Activated naive CD4-positive, alpha-beta T cell treated with anti-CD3 and anti-CD28 coated beads, Interleukin-2, amount 50 U/mL, for 16 hours (primary cell): ENCODE data around the gene APOBEC3A.
"Not testable (repeated sequence)": the region's sequence is repeated elsewhere in the genome, so short reads cannot be mapped to it uniquely, and the experiment has no call there.

Experiments used
- DNase-seq: peaks from one replicate; pipeline ENCODE4 v3.0.0-alpha.2; 2020

APOBEC3A gene

DNA sequence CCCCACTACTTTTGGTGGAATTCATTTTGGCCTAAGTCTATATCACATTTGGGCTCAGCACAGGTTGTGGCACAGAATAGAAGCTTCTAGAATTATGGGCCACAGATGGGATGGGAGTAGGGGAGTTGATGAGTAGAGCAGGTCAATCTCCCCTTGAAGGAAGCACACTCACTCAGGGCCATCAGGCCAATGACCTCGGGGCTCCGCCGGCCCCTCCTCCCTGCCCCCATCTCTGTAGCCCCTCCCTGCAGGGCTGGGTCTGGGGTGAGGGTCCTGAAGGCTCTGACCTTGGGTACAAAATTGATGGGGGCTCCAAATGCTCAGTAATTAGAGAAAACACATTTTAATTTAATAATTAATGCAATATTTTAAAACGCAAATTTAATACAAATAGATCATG is 3.3 kb downstream of the APOBEC3A start:
- DNase-seq = not testable (repeated sequence)

DNA sequence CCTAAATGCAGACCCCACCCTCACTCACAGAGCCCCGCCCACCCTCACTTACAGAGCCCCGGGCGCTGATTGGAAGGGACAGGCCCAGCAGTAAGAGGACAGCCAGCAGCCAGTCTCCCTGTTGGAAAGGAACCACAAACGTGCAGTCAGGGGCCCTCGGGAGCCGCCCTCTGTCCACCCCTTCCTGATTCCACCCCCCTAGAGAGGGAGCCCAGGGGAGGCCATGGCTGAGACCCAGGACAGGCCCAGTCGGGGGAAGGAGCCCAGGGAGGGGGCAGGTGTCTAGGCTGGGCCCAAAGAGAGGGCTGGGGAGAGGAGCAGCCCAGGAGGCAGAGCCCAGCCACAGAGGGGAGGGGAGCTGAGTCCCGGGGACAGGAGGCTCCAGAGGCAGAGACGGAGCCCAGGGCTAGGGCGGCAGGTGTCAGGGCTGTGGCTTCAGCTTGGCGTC is 5.9 kb downstream of the APOBEC3A start:
- not testable (repeated sequence) for DNase-seq

DNA sequence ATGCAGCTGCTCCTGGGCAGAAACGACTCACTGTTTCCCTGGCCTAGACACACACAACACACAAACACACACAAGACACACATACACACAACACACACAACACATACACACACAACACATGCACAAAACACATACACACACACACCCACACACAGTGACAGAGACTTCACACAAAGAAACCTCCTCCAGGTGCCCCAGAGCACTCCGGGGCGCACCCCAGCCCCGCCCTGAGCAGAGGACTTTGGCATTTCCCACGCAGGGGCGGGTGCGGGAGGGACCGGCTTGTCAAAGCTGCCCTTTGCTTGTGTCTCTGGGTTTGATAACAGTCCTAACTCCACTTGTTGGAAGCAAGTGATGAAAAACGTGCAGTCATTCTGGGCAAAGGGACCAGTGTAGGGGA is 6.5 kb downstream of the APOBEC3A start:
- DNase-seq = no peak

DNA sequence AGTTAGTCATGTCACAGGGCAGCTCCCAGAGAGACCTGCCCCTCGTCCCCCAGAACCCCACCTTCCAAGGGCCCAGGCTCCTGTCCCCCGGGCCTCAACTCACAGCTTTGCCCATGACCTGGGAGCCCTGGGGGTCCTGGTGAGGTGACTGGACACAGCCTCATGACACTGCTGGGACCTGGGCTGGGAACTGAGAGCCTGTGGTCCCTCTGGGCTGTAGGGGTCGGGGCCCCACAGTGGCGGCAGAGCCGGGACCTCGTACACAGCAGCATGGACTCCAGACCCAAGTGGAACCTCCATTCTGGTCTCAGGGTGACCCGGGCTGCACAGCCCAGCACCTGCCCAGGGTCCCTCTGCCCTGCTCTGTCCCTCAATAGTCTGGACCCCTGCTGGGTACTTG is 6.9 kb downstream of the APOBEC3A start:
- DNase-seq = no peak

DNA sequence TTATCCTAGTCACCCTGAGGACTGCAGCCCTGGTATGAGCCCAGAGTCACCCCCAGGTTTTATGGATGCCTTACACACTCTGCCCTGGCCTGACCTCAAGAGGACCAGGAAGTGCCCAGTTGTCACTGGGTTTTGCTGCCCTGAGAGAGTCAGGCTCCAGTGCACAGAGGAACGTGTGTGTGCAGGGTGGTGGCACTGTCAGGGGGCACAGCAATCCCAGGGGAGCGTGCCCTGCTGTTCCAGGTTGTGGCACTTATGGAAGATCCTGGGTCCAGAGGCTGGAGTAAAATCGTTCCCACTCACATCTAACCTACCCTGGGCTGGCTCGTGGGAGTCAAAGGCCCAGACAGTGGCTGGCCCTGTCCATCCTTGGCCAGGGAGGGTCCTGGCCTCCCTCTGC is 7.6 kb downstream of the APOBEC3A start:
- no peak for DNase-seq

DNA sequence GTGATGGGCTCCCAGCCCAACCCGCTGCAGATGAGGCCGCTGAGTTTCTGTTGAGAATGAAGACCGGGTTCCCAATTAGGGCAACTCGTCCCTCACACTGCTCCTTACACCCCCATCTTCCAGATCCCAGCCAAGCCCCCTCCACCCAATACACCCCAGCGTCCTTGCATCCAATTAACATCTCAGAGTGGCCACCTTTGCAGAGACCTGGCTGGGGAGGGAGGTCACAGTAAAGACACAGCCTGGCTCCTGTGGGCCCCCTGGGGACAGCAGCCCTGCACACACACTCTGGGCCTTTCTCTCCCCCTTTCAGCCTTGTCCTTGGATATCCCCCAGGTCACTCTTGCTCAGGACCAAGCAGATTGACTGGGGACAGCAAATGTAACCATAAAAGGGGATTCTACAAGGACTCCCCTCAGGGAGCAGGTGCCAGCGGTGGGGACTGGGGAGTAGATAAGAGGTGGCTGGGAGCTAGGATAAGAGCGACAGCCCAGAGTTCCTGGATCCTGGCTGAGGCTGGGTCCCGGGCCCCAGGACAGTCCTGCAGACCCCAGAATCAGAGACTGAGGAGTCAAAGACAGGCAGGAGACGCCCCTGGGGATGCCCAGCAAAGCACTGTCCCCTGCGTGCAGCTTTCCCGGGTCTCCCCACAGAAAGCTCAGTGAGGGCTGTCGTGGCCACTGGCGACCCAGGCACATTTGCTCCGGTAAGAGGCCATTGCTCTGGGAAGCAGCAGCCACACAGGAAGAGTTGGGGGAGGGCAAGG is 8.4 kb downstream of the APOBEC3A start:
- DNase-seq = no peak

DNA sequence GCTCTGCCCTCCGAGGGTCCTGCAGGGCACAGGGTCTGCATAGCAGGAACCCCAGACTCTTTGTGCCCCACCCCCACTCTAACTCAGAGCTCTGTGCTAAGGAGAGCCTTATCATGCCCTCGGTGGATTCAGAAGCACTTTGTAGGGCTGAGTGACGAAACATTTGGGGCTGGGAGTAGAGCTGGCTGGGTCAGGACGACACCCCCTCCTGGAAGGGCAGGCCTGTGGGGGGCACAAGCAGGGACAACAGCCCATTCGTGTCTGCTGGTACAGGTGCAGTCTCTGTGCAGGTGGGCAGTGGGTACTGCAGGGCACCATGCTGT is 8.9 kb downstream of the APOBEC3A start:
- DNase-seq = no peak

DNA sequence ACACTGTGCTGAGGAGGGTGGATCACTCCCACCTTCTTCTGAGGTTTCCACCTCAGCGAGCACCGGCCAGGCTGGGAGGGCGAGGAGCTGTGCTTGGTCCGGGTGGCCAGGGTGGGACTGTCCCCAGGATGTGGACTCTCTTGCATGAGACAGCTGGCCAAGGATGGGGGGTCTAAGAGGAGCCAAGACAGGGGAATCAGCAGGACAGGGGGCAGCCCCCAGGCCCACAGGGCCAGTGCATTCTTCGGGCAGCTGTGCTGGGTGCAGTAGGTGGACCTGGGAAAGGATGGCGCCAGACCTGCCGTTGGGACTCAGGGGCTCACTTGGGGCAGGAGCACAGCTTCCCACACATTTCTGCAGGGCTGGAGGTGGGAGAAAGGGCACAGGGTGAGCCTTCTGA is 9.5 kb downstream of the APOBEC3A start:
- no peak for DNase-seq

DNA sequence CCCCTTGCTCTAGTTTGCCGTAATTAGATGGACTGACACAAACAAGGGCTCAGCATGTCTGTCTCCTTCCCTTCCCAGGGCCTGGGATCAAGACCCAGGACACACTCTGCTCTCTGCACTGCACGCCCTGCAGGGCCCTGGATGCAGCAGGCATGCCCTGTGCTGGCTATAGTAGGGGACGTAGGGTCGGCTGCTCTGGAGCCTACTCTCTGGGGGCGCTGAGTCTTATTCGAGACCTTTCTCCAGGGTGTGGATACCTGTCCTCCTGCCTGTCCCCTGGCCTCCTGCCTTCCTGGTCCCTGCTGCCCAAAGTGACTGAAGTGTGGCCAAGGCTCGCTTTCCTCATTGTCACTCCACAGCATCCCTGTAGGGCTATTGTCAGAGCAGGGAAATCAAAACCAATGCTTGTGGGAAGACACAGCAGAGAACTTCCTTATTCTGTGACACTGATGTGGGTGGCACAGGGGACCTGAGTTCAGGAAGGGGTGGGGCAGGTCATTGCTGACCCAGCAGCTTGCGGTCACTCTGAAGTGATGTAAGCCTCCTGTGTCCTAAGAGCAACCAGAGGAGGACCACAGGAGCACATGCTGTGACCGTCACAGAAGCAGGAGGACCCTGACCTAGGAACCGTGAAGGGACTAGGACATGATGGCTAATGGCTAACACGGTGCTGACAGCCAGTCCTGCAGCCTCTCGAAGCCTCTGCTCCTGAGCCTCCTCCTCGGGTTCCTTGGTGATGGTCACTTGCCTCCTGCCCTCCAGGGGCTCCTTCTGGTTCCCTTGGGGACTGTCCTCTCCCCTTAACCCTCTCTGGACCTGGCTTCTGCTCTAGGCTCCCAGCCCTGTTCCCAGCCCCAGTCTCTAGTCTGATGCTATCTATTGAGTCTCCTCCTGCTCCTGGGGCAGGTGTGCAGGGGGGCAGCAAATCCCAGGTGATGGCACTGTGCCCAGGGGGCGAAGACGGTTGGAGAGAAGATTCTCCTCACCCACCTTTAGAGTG is 10.3 kb downstream of the APOBEC3A start:
- DNase-seq = no peak

DNA sequence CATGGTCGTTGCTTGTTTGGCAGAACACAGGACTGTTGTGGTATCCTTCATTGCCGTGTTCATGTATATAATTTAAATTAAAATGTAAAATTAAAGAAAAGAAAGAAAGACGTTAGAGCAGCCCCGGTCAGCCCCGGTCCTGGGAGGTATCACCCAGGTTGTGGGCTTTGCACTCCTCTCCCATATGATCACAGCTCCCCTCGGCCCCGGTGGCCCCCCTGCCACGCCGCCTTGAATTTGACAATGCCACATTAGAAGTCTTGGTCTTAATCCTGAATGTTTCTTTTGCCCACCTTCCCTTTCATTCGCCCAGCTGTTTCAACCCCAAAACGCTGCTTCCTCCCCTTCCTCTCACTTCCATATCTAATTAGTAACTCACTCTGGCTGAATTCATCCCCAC is 11.4 kb downstream of the APOBEC3A start:
- no peak for DNase-seq

DNA sequence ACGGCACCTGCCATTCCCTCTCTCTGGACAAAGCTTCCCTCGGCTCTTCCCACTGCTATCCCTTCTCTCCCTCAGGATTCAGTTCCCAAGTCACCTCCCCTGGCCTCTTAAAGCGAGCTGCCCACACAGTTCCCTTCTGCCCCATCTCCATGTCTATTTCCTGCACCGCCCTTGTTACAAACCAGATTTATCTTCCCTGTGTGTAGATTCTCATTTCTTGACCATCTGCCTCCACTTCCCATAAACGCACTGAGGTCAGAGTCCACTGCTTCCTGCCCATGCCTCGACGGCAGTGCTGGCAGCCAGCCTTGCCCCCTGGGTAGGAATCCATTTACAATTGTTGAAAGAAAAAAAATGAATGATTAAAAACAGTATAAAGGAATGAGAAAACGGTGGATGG is 13.1 kb downstream of the APOBEC3A start:
- DNase-seq = no peak

DNA sequence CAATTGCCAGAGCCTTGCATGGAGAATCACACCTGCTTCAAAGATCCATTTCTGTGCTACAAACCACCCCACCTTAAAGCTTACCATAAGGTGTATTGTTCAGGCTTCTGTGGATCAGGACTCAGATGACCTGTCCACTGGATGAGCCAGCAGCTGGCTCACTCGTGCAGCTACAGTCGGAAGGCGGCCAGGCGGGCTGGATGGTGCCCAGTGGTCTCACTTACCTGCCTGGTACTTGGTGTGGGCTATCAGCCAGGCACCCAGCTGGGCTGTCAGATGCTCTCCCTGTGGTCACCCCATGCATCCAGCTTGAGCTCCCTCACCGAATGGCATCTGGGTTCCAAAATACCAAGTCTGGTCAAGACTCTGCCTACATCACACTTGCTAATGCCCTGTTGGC is 13.8 kb downstream of the APOBEC3A start:
- DNase-seq = no peak

DNA sequence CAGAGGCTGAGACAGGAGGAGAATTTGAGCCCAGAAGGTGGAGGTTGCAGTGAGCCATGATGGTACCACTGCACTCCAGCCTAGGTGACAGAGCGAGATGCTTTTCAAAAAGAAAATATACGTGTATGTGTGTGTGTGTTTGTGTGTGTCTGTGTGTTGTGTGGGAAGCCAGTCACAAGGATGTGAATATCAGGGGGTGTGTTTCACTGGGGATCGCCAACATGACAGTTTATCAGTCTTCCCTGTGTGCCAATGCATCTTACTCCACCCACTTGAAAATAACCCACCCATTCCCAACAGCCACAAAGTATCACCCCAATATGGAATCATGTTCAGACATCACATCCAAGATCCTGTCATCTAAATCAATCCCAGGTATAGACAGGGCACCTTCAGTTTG is 14.4 kb downstream of the APOBEC3A start:
- no peak for DNase-seq

DNA sequence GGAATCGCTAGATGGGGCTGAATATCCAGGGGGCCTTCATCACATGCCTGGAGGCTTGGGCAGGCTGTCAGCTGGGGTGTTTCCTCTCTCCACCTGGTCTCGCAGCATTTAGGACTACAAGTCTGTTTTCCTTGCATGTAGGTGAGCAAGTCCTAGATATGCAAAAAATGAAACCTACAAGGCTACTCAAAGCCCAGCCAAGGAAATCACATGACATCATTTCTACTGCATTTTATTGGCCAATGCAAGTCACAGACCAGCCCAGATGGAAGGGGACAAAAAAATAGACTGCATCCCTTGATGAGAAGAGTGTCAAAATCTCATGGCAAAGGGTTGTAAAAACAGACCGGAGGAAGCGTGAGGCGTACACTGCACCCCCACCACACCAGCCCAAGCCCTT is 15.1 kb downstream of the APOBEC3A start:
- DNase-seq = no peak

DNA sequence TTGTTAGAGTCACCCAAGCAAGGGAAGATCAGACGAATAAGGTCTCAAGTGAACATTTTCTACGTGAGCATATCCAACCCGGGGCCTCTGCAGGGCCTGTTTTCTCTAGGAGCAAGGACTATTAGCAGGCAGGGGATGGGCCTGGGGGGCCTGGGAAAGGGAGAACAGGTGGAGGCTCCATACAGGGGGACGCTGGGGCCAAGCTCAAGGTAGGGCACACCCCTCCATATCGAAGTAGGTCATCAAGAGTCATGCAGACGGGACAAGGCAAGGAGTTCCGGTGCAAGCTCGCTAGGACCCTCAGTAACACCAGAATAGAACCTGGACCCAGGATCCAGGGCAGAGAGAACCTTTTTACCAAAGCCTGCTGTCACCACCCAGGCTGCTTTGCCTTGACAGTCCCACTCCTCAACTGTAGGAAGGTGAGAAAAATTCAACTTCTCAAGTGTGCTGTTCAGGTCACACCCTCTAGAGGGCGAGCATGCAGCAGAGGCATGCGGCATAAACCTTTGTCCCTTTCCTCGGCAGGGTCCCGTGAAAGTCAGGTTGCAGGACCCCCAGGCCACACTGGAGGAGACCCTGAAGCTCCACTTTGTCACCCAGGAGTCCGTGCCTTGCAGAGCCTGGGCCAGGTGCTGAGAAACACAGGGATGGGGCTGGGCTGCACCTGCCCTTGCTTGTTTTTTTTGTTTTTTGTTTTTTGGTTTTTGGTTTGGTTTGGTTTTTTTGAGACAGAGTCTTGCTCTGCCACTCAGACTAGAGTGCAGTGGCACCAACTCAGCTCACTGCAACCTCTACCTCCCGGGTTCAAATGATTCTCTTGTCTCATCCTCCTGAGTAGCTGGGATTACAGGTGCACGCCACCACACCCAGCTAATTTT is 16.1 kb downstream of the APOBEC3A start:
- peak; percentile 51 for DNase-seq

DNA sequence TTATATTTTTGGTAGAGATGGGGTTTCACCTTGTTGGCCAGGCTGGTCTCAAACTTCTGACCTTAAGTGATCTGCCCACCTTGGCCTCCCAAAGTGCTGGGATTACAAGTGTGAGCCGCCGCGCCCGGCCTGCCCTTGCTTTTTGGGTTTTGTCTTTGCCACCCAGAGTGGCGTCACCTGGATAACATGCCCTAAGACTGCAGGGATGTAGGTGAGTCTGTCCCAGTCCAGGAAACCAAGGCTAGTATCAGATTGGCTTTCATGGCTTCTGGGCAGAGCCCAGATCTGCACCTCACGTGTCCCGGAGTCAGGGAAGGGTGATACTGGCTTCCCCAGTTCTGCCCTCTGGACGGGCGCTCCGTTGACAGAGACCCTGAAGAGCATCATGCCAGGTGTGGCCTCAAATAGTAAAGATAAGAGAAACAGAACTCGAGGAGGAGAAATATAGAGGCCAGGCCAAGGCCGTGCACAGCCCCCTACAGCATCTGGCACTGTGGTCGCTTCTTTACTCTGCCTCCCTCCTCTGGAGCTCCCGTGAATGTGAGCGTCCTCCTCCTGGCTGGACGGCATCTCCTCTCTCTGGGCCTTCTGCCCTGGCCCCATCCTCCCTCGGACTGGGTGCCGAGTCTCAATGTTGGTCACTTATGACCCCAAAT is 16.9 kb downstream of the APOBEC3A start:
- no peak for DNase-seq

DNA sequence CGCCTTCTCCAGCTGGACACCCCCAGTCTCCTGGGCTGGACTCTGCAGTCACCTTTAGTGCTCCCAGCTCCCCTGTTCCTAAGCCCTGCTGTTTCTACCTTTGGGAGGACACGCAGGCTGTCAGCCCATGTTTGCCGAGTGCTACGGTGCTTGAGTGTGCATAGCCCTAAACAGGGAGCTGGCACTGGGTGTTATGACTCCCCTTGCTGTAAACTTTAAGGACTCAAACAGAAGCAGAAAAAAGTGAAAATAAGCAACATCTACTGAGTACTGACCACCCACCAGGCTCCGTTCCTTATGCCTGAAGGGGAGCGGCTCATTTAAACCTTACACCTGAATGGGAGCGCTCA is 17.4 kb downstream of the APOBEC3A start:
- no peak for DNase-seq

DNA sequence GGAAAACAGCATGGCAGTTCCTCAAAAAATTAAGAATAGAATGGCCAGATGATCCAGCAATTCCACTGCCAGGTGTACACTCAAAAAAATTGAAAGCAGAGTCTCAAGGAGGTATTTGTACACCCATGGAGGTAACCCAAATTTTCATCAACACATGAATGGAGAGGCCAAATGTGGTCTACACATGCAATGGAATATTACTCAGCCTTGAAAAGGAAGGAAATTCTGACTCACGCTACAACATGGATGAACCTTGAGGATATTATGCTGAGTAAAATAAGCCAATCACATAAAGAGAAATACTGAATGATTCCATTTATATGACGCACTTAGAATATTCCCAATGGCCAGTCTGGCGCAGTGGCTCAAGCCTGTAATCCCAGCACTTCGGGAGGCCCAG is 19.9 kb downstream of the APOBEC3A start:
- DNase-seq = not testable (repeated sequence)

DNA sequence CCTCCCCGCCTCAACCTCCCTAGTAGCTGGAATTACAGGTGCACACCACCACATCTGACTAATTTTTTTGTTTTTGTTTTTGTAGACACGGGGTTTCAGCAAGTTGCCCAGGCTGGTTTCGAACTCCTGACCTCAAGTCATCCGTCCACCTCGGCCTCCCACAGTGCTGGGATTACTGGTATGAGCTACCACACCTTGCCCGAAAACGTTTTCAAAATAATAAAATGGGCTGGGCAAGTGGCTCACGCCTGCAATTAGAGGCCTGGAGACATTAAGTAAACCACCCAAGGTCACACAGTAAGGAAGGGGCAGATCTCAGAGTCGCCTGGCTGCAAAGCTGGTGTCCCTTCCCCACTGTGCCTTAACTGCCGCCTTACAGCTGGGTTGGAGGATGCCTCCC is 23.2 kb downstream of the APOBEC3A start:
- not testable (repeated sequence) for DNase-seq

DNA sequence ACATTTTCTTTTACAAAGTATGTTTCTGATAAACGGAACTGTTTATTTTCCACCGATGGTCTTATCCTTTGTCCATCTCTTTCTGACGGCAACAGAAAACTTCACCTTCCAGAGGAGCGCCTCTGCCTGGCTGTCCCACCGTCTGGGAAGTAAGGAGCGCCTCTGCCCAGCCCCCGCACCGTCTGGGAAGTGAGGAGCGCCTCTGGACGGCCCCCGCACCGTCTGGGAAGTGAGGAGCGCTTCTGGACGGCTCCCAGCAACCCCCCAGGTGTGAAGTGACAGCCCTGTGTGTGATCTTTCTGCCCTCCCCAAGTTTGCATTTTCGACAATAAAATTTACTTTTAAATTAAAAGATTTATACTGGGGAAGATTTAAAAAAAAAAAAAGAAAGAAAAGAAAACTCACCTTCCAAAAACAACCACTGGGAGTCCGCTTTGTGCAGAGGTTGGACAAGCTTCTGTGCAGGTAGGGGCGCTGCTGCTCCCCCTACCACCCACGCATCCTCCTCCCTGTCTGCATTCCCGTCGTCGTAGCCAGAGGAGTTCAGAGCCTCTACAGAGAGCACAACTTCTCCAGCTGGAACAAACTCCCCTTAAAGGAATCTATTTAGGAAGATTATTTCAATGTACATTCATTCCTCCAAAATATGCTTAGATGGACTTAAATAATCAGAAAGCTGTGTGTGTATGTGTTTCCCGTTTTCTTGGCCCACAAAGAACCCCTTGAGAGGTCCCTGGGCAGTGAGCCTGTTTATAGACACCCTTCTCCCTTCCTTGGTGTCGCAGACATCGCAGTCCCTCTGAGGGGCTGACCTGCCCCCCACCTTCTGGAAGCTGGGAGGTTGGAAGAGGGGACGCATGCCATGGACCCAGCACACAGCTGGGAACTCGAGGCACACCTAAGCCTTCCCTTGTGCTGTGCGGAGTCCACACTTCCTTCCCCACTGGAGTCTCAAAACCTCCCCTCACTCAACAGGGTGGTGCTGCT is 23.9 kb downstream of the APOBEC3A start:
- no peak for DNase-seq
